Trophoblast cell (in vitro differentiated cells and primary cell): ENCODE results near the gene RPL22. TPM values are rescaled to one million over a fixed set of nuclear protein-coding genes. Genes with fewer than 3 reads are reported as not detected.

Experiments
- DNase-seq, 2 donors: peaks; one replicate each; pipeline ENCODE4 v3.0.0-alpha.2; 2016
- H2AFZ ChIP-seq: 2 replicates; pipeline ENCODE4 v1.6.1; 2013; ENCODE audit warnings: low read length, moderate library complexity, mild to moderate bottlenecking; ENCODE audit not compliant: insufficient read depth, poor library complexity
- H2AK5ac ChIP-seq: 2 replicates; pipeline ENCODE4 v1.6.1; 2013; ENCODE audit warnings: mild to moderate bottlenecking, low read length
- H2BK120ac ChIP-seq: 2 replicates; pipeline ENCODE4 v1.6.1; 2013; ENCODE audit warnings: low read length, mild to moderate bottlenecking, moderate library complexity; ENCODE audit not compliant: insufficient read depth, poor library complexity
- H2BK12ac ChIP-seq: 2 replicates; pipeline ENCODE4 v1.6.1; 2013; ENCODE audit warnings: mild to moderate bottlenecking, low read length, moderate library complexity
- H2BK5ac ChIP-seq: 2 replicates; pipeline ENCODE4 v1.6.1; 2013; ENCODE audit warnings: low read length, low read depth, moderate library complexity, mild to moderate bottlenecking; ENCODE audit not compliant: poor library complexity
- H3K14ac ChIP-seq: 2 replicates; pipeline ENCODE4 v1.6.1; 2013; ENCODE audit warnings: mild to moderate bottlenecking, low read length
- H3K18ac ChIP-seq: 2 replicates; pipeline ENCODE4 v1.6.1; 2013; ENCODE audit warnings: mild to moderate bottlenecking, low read length
- H3K23ac ChIP-seq: 2 replicates; pipeline ENCODE4 v1.6.1; 2013; ENCODE audit warnings: low read length
- H3K27ac ChIP-seq: 2 replicates; pipeline ENCODE4 v1.5.1; 2013; ENCODE audit warnings: low read depth, mild to moderate bottlenecking, inconsistent platforms, low read length, moderate library complexity
- H3K27me3 ChIP-seq: 2 replicates; pipeline ENCODE4 v1.6.1; 2013; ENCODE audit warnings: inconsistent platforms, mild to moderate bottlenecking, low read length, moderate library complexity; ENCODE audit not compliant: insufficient read depth
- H3K36me3 ChIP-seq, 2 experiments: 1 replicate in 1 of 2; 2 replicates in 1 of 2; pipeline ENCODE4 v1.6.1; 2013; ENCODE audit warnings: low read length in 2 of 2, mild to moderate bottlenecking in 2 of 2, moderate library complexity in 1 of 2; ENCODE audit not compliant: insufficient read depth in 2 of 2, control insufficient read depth in 1 of 2
- H3K4ac ChIP-seq: 2 replicates; pipeline ENCODE4 v1.6.1; 2013; ENCODE audit warnings: low read depth, mild to moderate bottlenecking, low read length, moderate library complexity
- H3K4me1 ChIP-seq, 2 experiments: 1 replicate in 1 of 2; 2 replicates in 1 of 2; pipeline ENCODE4 v1.6.1; 2013; ENCODE audit warnings: low read length in 2 of 2, mild to moderate bottlenecking in 2 of 2, moderate library complexity in 1 of 2; ENCODE audit not compliant: insufficient read depth in 2 of 2, control insufficient read depth in 1 of 2
- H3K4me2 ChIP-seq: 2 replicates; pipeline ENCODE4 v1.6.1; 2013; ENCODE audit warnings: inconsistent platforms, mild to moderate bottlenecking, low read length, moderate library complexity
- H3K4me3 ChIP-seq: 2 replicates; pipeline ENCODE4 v1.5.1; 2013; ENCODE audit warnings: mild to moderate bottlenecking, low read depth, low read length, inconsistent platforms
- H3K79me1 ChIP-seq: one replicate; pipeline ENCODE4 v1.6.1; 2013; ENCODE audit warnings: low read length
- H3K79me2 ChIP-seq: 2 replicates; pipeline ENCODE4 v1.6.1; 2013; ENCODE audit warnings: low read length, mild to moderate bottlenecking; ENCODE audit not compliant: control insufficient read depth, insufficient read depth, poor library complexity
- H3K9ac ChIP-seq: 2 replicates; pipeline ENCODE4 v1.6.1; 2013; ENCODE audit warnings: mild to moderate bottlenecking, low read length
- H3K9me3 ChIP-seq: 2 replicates; pipeline ENCODE4 v1.6.1; 2013; ENCODE audit warnings: low read depth, mild to moderate bottlenecking, control low read depth, inconsistent platforms, low read length; ENCODE audit not compliant: insufficient read depth
- H4K12ac ChIP-seq: 2 replicates; pipeline ENCODE4 v1.6.1; 2013; ENCODE audit warnings: low read depth, mild to moderate bottlenecking, low read length, moderate library complexity
- H4K8ac ChIP-seq: 2 replicates; pipeline ENCODE4 v1.6.1; 2013; ENCODE audit warnings: low read depth, mild to moderate bottlenecking, low read length, moderate library complexity
- H4K91ac ChIP-seq: one replicate; pipeline ENCODE4 v1.6.1; 2013; ENCODE audit warnings: low read depth, mild to moderate bottlenecking, low read length, moderate library complexity
- WGBS: extraction: QIAGEN DNeasy Blood & Tissue Kit; methylation state at CpG from one replicate; pipeline ENCODE4 v1.1.7; 2013; ENCODE audit warnings: missing lambda C conversion rate; ENCODE audit not compliant: insufficient read length, insufficient coverage; ENCODE audit errors: extremely low coverage; 5-methylcytosine and 5-hydroxymethylcytosine counted together
- polyA plus RNA-seq: library from polyadenylated mRNA; stranded (reverse); fragments of 200-250 nt; gene quantifications from 2 replicates; pipeline ENCODE4 v1.2.3, GENCODE V29; 2013

Gene RPL22
- polyA plus RNA-seq: 730 and 785 TPM in 2 replicates

DNA sequence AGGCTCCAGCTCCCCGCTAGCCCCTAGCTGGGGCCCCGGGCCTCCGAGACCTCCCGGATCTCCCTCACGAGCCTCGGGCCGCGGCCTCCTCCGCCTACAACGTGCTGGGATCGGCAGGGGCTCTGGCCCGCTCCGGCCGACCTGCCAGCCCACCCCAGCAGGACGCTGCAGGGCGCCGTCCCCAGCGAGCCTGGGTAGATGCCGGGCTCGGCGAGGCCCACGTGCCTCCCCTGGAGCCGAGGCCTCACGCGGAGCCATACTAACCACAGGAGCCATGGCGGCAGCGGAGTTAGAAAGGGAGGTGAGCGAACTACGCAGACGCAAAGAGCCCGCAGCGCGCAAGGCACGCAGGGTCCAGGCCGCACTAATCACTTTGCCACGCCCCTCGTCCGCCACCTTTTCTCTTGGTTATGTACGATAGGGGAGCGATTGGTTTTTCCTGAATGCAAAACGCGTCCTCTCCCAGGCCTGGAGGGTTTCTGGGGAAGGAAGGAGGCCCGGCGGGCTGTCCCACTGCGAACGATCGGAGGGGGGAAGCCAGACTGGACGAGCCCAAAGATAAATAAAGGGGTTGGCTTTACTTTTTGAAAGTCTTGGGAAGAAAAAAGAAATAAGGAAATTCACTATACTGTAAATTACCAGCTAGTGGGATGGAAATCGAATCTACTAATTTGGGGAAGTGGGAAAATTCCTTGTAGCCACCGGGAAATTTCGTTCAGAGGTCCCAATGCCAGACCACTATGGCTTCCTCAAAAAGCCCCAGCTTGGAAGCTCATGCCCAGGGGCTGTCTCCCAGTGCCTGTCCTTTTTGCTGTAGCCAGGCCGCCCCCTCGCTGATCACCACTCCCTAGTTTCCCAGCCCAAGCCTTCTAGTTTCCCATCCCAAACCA is at the start of gene RPL22:
Gene RPL22, minus strand, starts transcription at position 298 of the 890 bp plus-strand sequence. Its CDS starts 22 bp downstream, at position 276.
- H2AFZ ChIP-seq: peak within 1 kb of the TSS; percentile 77
- no peak within 1 kb of the TSS for H3K23ac ChIP-seq
- WGBS: no CpG with 5 or more reads among the region's 53 CpGs

DNA sequence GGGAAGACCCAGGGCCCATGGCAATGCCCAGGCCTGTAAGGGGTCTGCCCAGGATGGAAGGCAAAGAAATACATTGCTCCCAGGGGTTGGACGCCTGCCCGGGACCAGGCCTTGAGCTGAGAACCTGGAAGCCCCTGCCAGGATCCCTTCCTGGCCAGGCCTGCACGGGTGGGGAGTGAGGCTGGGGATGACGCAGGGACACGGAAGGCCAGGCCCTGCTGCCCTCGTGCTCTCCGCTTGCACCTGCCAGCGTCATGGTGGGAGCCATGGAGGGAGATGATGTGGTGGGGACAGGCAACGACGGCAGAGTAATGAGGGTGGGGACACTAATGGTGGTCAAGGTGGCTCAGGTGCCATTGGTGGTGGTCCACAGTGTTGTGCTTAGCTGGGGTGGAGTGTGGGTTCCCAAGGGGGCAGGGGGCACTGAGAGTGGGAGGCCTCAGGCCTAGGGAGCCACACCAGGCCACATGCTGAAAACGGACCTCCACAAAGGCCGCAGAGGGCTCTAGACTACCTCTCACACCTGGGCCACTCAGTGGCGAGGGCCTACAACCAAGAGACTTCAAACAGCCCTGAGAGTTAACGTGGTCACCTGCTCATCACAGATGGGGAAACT is 48.9 kb upstream of the RPL22 start:
- H3K4me1 ChIP-seq: peaks cover 2 to 3% of the 10 kb centered on the region in 2 experiments
- H3K27ac ChIP-seq: no peak overlapping the region
- H2BK12ac ChIP-seq: no peak overlapping the region
- H3K9ac ChIP-seq: no peak overlapping the region
- no peak overlapping the region for H3K4me2 ChIP-seq
- no peak overlapping the region for H4K8ac ChIP-seq
- no peak overlapping the region for H4K12ac ChIP-seq
- no peak overlapping the region for H3K4ac ChIP-seq
- no peaks in the 10 kb centered on the region for H3K79me1 ChIP-seq
- H3K18ac ChIP-seq: no peak overlapping the region
- WGBS: no CpG with 5 or more reads among the region's 14 CpGs
- peaks cover 61% of the 10 kb centered on the region for H3K27me3 ChIP-seq
- H4K91ac ChIP-seq: no peak overlapping the region
- no peak overlapping the region for H2AK5ac ChIP-seq
- H3K14ac ChIP-seq: no peak overlapping the region
- no peak for DNase-seq
- no peak overlapping the region for H2AFZ ChIP-seq
- no peak overlapping the region for H3K4me3 ChIP-seq
- no peak overlapping the region for H3K23ac ChIP-seq
- H3K36me3 ChIP-seq: no peaks in the 10 kb centered on the region
- H2BK120ac ChIP-seq: no peak overlapping the region
- H2BK5ac ChIP-seq: no peak overlapping the region
- H3K9me3 ChIP-seq: peaks cover 15% of the 10 kb centered on the region
- H3K79me2 ChIP-seq: no peaks in the 10 kb centered on the region

More for the DNA sequence above, at the start of gene RPL22:
- Histone ChIP-seq H2BK120ac (peak within 1 kb of the TSS; percentile 82), H3K14ac (peak within 1 kb of the TSS; percentile 96), H4K8ac (peak within 1 kb of the TSS; percentile 95), H3K9ac (peak within 1 kb of the TSS; percentile 99), H3K18ac (peak within 1 kb of the TSS; percentile 88), H3K27me3 (no peaks in the 10 kb centered on the region), H2AK5ac (peak within 1 kb of the TSS; percentile 69), H3K36me3 (peaks cover 19 to 20% of the 10 kb centered on the region in 2 experiments), H3K79me1 (peaks cover 12% of the 10 kb centered on the region), H3K9me3 (no peaks in the 10 kb centered on the region), H3K4me3 (peak within 1 kb of the TSS; percentile 100), H3K79me2 (peaks cover 13% of the 10 kb centered on the region), H2BK5ac (peak within 1 kb of the TSS; percentile 71), H3K27ac (peak within 1 kb of the TSS; percentile 54), H3K4me1 (peaks cover 4 to 5% of the 10 kb centered on the region in 2 experiments), H2BK12ac (no peak within 1 kb of the TSS), H3K4me2 (peak within 1 kb of the TSS; percentile 56), H3K4ac (peak within 1 kb of the TSS; percentile 92), H4K91ac (peak within 1 kb of the TSS; percentile 91), H4K12ac (peak within 1 kb of the TSS; percentile 93)
- peak; percentile 99 to 100 for DNase-seq

DNA sequence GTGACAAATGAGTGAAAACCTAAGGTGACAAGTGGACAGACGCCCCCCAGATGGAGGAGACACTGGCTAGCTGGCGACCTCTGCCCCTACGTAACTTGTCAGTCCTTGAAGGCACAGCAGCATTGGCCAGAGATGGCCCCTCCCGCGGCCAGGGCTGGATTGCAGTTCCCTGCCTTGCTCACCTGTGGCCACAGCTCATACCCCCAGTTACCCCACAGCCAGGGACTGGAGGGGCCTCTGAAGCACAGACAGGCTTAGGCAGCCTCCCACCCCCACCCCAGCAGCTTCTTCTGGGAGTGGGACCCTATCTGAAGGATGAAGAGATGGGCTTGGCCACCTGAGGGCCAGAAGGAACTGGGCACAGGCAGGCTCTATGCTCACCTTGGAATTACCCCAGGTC is 48.3 kb upstream of the RPL22 start:
- H2BK5ac ChIP-seq: no peak overlapping the region
- DNase-seq: no peak
- no peaks in the 10 kb centered on the region for H3K79me1 ChIP-seq
- no peak overlapping the region for H3K9ac ChIP-seq
- H4K91ac ChIP-seq: no peak overlapping the region
- H3K18ac ChIP-seq: no peak overlapping the region
- no peak overlapping the region for H3K4ac ChIP-seq
- no peaks in the 10 kb centered on the region for H3K36me3 ChIP-seq
- no CpG with 5 or more reads among the region's 5 CpGs for WGBS
- no peak overlapping the region for H2BK120ac ChIP-seq
- H3K27ac ChIP-seq: no peak overlapping the region
- H3K23ac ChIP-seq: no peak overlapping the region
- no peak overlapping the region for H3K4me2 ChIP-seq
- H2AFZ ChIP-seq: no peak overlapping the region
- H2BK12ac ChIP-seq: no peak overlapping the region
- no peaks in the 10 kb centered on the region for H3K79me2 ChIP-seq
- no peak overlapping the region for H4K8ac ChIP-seq
- H3K4me3 ChIP-seq: no peak overlapping the region
- peaks cover 67% of the 10 kb centered on the region for H3K27me3 ChIP-seq
- H3K4me1 ChIP-seq: peaks cover 2 to 3% of the 10 kb centered on the region in 2 experiments
- no peak overlapping the region for H2AK5ac ChIP-seq
- no peak overlapping the region for H4K12ac ChIP-seq
- H3K9me3 ChIP-seq: peaks cover 17% of the 10 kb centered on the region
- no peak overlapping the region for H3K14ac ChIP-seq

DNA sequence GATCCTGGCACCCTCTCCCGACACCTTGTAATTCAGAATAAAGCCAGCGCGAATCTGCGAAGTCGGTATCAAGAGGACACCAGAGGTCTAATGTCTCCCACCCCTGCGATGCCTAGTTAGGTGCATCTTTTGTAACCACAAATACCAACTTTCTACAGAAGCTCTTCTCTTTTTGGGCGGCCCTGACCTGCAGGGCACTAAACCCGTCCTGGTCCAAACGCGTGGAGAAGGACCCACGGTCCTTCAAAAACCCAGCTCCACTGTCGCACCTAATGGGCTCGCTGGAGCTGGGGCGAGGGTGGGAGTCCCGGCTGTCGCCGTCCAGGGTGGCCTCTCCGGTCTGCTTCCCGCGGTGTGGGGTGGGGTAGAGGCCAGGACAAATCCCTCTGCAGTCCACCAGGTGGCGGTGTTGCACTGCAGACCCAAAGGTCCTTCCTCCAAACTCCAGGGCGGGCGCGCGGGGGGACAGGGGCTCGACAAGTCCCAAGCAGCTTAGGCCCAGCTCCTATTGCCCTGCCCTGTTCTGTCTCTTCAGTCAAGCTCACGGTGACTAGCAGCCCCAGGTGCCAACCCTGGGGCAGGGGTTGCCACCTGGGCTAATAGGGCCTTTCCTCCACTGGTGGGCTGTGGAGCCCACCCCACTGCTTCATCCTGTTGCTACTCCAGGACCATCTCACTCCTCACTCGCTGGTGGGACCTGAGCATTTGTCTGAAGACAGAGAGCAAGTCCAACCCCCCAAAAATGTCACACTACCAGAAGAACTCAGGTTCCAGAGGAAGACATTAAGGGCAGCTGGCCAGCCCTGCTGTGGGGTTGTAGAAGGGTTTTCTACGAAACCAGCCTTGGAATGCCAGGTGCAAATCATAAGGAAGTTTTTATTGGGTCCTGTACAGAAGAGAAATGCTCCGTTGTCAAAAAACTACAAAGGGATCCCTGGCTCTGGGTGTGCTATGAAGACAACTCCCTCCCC is 47.4 kb upstream of the RPL22 start:
- H3K36me3 ChIP-seq: no peaks in the 10 kb centered on the region
- H2BK12ac ChIP-seq: no peak overlapping the region
- no peak overlapping the region for H2AK5ac ChIP-seq
- H4K12ac ChIP-seq: no peak overlapping the region
- H3K23ac ChIP-seq: no peak overlapping the region
- peaks cover 75% of the 10 kb centered on the region for H3K27me3 ChIP-seq
- H3K4me1 ChIP-seq: peaks cover 2 to 3% of the 10 kb centered on the region in 2 experiments
- no peaks in the 10 kb centered on the region for H3K79me2 ChIP-seq
- peaks cover 17% of the 10 kb centered on the region for H3K9me3 ChIP-seq
- H3K4me3 ChIP-seq: no peak overlapping the region
- H3K9ac ChIP-seq: no peak overlapping the region
- DNase-seq: peak; percentile 54 to 78
- H2AFZ ChIP-seq: no peak overlapping the region
- H3K27ac ChIP-seq: no peak overlapping the region
- no peak overlapping the region for H2BK120ac ChIP-seq
- WGBS: no CpG with 5 or more reads among the region's 30 CpGs
- no peak overlapping the region for H2BK5ac ChIP-seq
- H3K4ac ChIP-seq: no peak overlapping the region
- H3K18ac ChIP-seq: no peak overlapping the region
- no peak overlapping the region for H3K4me2 ChIP-seq
- H3K79me1 ChIP-seq: no peaks in the 10 kb centered on the region
- no peak overlapping the region for H4K91ac ChIP-seq
- no peak overlapping the region for H4K8ac ChIP-seq
- no peak overlapping the region for H3K14ac ChIP-seq
